ENCODE data around the gene TP53BP2. TPM values are rescaled to one million over a fixed set of nuclear protein-coding genes. Genes with fewer than 3 reads are reported as not detected.

The TP53BP2 gene
- total RNA-seq, 6 donors from 2014 or later = 43.0 to 77.5 (median 61.8) TPM

DNA sequence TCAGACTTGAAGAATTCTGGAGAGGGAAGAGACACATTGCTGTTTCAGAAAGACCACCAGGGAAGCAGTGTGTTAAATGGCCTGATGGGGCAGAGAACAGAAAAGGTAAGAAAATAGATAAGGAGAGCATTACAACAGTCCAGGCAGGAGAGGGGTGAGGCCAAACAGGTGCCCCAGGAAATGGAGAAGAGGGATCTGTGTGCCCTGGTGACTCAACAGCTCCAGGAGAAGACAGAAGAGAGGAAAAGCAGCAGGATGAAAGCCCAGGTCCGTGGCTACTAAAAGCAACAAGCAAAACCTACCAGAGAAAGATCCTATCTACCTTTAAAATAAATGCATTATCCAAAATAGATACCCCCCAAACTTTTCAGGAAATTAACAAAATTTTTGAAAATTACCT is 9.2 kb downstream of the TP53BP2 start:
- no peak overlapping the region for H3K4me3 ChIP-seq
- peak overlapping the region in 3 of 4 donors; percentile 1 to 66 (median 45) for H3K27ac ChIP-seq
- TF ChIP-seq EP300 (IDR thresholded peaks at IDR 0.05) (no peak), CTCF (IDR thresholded peaks at IDR 0.05) (no peak), POLR2A (IDR thresholded peaks at IDR 0.05) (no peak), POLR2AphosphoS5 (IDR thresholded peaks at IDR 0.05) (no peak)
- H3K27me3 ChIP-seq = no peaks in the 10 kb centered on the region
- no peak for ATAC-seq (ENCODE audit: low FRiP score in 2 of 2)
- no peaks in the 10 kb centered on the region for H3K36me3 ChIP-seq
- 44 to 69% methylated on average over 1 of the region's 1 CpG for WGBS, 2 donors
- H3K9me3 ChIP-seq = no peaks in the 10 kb centered on the region
- H3K4me1 ChIP-seq = peaks cover 65 to 94% (median 69%) of the 10 kb centered on the region in 4 donors
- no peak for DNase-seq

- Histone ChIP-seq H3K4me3 (no peak overlapping the region), H3K36me3 (no peaks in the 10 kb centered on the region), H3K27me3 (no peaks in the 10 kb centered on the region), H3K9me3 (no peaks in the 10 kb centered on the region), H3K4me1 (peaks cover 58 to 95% (median 67%) of the 10 kb centered on the region in 4 donors), H3K27ac (peak overlapping the region; percentile 45 to 76 (median 58))
- ATAC-seq (ENCODE audit: low FRiP score in 2 of 2) = no peak
- WGBS, 2 donors = 29 to 36% methylated on average over 2 of the region's 2 CpGs
- TF ChIP-seq CTCF (IDR thresholded peaks at IDR 0.05) = no peak
- TF ChIP-seq POLR2AphosphoS5 (IDR thresholded peaks at IDR 0.05) = peak in 1 of 2 donors; percentile 30
- TF ChIP-seq POLR2A (IDR thresholded peaks at IDR 0.05) = no peak
- no peak for DNase-seq
Observed at GRCh38 chr1:223835754-223836153, 10.0 kb downstream of the TP53BP2 start.

DNA sequence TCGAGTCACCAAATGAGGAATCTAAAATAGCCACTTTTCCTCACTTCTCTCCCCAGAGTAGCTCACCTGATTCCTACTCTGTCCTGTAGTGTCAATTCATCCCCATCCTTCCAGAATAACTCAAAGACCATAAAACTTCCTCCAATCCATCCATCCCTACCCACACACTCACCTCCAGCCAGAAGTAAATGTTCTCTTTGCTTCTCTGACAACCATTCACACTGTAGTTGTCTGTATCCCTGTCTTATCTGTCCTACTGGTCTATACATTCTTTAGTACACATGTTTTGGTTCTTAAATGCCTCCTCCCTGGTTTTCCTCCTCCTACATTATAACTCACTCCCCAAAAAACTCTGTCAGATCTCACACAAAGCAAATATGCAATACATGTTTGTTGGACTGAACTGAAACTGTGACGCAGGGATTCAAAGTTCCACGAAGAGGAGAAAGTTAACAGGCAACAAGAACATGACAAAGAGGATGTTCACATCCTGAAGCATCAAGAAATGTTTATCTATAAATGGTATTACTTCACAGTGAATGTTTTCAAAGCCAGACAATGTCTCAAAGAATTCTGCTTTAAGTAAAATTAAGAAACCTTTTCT is 11.0 kb downstream of the TP53BP2 start:
- WGBS, 2 donors = 24 to 36% methylated on average over 3 of the region's 3 CpGs
- H3K27ac ChIP-seq = peak overlapping the region; percentile 45 to 76 (median 58)
- H3K27me3 ChIP-seq = no peaks in the 10 kb centered on the region
- TF ChIP-seq CTCF (IDR thresholded peaks at IDR 0.05) (no peak), POLR2AphosphoS5 (IDR thresholded peaks at IDR 0.05) (peak in 1 of 2 donors; percentile 63)
- H3K4me1 ChIP-seq = peaks cover 58 to 89% (median 67%) of the 10 kb centered on the region in 4 donors
- no peaks in the 10 kb centered on the region for H3K36me3 ChIP-seq
- ATAC-seq (ENCODE audit: low FRiP score in 2 of 2) (no peak), DNase-seq (no peak)
- no peaks in the 10 kb centered on the region for H3K9me3 ChIP-seq
- no peak overlapping the region for H3K4me3 ChIP-seq

GRCh38 chr1:223833948-223834347 is 11.8 kb downstream of the TP53BP2 start:
- no peak overlapping the region for H3K4me3 ChIP-seq
- WGBS, 2 donors = 86 to 96% methylated on average over 2 of the region's 2 CpGs
- TF ChIP-seq CTCF (IDR thresholded peaks at IDR 0.05) = no peak
- no peak for TF ChIP-seq POLR2A (IDR thresholded peaks at IDR 0.05)
- TF ChIP-seq EP300 (IDR thresholded peaks at IDR 0.05) = no peak
- no peak for TF ChIP-seq POLR2AphosphoS5 (IDR thresholded peaks at IDR 0.05)
- H3K36me3 ChIP-seq = no peaks in the 10 kb centered on the region
- ATAC-seq (ENCODE audit: low FRiP score in 2 of 2) (no peak), DNase-seq (no peak)
- H3K4me1 ChIP-seq = peaks cover 58 to 84% (median 67%) of the 10 kb centered on the region in 4 donors
- no peaks in the 10 kb centered on the region for H3K27me3 ChIP-seq
- H3K9me3 ChIP-seq = no peaks in the 10 kb centered on the region
- H3K27ac ChIP-seq = peak overlapping the region in 2 of 4 donors; percentile 33 to 76

DNA sequence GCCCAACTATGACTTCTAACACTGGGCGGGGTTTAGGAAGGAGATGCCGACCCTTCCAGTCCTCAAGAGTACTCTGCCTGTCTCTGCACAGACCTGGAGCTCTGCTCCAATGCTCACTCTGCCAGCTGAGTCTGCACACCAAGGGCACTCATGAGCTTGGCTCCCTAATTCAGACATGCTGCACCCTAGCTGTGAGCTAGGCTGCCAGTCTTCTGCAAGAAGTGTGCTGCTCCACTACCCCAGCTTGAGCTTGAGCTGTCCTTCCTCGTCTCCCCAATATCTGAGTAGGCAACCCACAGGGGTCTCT is 13.2 kb downstream of the TP53BP2 start:
- H3K27ac ChIP-seq = peak overlapping the region; percentile 53 to 77 (median 68)
- peak; percentile 45 to 79 for ATAC-seq (ENCODE audit: low FRiP score in 2 of 2)
- H3K4me1 ChIP-seq = peaks cover 51 to 72% (median 57%) of the 10 kb centered on the region in 4 donors

More for the DNA sequence above, 13.2 kb downstream of the TP53BP2 start:
- no peak for TF ChIP-seq POLR2AphosphoS5 (IDR thresholded peaks at IDR 0.05)
- no peak for TF ChIP-seq POLR2A (IDR thresholded peaks at IDR 0.05)
- no peak for TF ChIP-seq EP300 (IDR thresholded peaks at IDR 0.05)
- no peak for TF ChIP-seq CTCF (IDR thresholded peaks at IDR 0.05)
- no peak overlapping the region for H3K4me3 ChIP-seq
- H3K36me3 ChIP-seq = no peaks in the 10 kb centered on the region
- no peaks in the 10 kb centered on the region for H3K27me3 ChIP-seq
- 38 to 39% methylated on average over 3 of the region's 3 CpGs for WGBS, 2 donors
- peak in 1 of 2 donors; percentile 59 for DNase-seq
- H3K9me3 ChIP-seq = no peaks in the 10 kb centered on the region
